GM12873 (cell line): ENCODE results near the gene KCNMA1.

ENCODE experiments used
- TF ChIP-seq, protein P1 (sequence below): IDR thresholded peaks from 2 replicates; pipeline ENCODE4 v1.5.1; 2012; ENCODE audit warnings: low read depth, mild to moderate bottlenecking, moderate library complexity, low read length, control low read depth; ENCODE audit not compliant: insufficient read depth; ENCODE audit errors: missing control alignments

KCNMA1 gene

DNA sequence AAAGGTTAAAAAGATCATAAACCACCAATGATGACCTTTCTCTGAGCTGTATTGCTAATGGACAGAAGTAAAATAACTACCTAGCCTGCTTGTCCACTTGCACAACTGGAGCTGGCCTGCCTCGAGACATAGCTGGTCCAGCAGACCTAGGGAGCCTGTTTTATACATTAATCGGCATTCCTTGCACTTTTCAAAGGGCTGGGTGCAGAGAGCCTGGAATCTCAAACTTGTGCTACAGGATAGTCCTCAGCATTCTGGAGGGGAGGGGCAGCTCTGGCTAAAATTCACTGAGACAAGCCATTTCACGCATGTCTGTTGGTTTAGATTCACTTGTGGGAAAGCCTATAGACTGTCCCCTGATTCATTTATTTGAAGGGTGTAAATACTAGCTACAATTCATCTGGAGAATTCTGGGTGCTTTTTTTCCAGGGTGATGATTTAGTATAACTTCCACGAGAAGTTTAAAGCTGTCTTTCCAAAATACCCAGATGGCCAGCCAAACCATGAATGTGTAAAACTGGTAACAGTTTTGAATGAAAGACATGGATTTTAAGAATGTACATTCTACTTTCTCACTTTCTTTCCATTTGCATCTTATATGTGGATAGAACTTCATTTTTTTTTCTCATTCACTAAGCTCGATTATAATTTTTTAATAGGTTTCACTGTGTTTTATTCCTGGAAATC, 389.4 kb downstream of the KCNMA1 start:
- TF ChIP-seq, protein P1, sequence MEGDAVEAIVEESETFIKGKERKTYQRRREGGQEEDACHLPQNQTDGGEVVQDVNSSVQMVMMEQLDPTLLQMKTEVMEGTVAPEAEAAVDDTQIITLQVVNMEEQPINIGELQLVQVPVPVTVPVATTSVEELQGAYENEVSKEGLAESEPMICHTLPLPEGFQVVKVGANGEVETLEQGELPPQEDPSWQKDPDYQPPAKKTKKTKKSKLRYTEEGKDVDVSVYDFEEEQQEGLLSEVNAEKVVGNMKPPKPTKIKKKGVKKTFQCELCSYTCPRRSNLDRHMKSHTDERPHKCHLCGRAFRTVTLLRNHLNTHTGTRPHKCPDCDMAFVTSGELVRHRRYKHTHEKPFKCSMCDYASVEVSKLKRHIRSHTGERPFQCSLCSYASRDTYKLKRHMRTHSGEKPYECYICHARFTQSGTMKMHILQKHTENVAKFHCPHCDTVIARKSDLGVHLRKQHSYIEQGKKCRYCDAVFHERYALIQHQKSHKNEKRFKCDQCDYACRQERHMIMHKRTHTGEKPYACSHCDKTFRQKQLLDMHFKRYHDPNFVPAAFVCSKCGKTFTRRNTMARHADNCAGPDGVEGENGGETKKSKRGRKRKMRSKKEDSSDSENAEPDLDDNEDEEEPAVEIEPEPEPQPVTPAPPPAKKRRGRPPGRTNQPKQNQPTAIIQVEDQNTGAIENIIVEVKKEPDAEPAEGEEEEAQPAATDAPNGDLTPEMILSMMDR: no peak

DNA sequence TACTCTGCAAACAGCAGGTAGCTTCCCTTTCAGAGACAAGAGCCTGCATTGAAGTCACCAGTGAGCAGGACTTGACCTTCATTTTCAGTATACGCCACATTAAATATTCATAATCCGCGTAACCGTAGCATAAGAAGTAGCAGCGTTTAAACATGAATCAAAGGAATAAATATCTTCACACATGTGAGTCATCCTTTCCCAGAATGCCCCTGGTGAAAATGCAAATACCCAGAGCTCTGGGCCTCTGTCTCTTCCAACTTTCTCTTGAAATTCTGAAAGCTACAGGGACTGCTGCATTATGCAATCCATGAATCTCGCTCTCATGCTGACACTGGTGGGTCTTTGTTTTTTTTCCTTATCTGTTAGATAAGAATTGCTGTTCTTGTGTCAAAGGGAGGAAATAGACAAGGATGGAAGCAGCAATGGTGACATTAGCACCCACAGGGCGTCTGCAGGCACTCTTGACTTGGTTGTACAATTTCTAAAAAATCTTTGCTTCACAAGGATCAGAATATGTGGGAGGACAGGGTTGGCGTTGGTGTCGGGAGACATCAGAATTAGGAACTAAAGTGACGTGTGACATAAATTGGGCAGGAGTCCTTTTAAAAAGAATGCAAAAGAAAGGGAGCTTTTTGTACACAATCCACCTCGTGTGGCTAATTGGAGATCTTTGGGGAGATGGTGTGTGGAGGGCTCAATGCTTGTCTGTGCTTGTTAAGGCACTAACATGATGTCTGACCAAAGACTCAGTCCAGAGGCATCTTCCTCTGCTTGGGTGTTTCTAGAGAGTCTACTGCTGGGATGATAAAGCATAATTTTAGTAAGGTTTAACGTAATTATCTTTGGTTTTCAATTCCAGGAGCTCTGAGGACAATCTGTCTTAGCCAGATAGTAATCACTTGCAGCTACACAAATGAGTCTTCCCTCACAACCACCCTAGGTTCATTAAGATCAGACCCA, 390.3 kb downstream of the KCNMA1 start:
- TF ChIP-seq, protein P1: no peak

DNA sequence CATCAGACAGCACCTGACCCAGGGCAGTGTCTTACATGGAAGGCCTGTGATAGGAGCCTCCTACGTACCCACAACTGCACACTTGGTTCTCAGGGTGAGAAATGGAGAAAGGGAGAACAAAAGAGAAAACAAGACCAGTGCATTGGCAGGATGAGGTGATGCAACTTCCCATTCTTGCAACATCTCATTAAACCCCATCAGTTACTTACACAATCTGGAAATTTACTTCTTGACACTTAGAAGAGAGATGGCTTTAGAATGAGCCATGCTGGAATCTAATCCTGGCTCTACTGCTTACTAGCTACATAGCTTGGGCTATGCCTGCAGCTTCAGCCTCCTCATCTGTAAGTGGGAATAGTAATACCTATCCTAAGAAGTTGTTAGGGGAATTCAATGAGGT, 391.7 kb downstream of the KCNMA1 start:
- TF ChIP-seq, protein P1: no peak

DNA sequence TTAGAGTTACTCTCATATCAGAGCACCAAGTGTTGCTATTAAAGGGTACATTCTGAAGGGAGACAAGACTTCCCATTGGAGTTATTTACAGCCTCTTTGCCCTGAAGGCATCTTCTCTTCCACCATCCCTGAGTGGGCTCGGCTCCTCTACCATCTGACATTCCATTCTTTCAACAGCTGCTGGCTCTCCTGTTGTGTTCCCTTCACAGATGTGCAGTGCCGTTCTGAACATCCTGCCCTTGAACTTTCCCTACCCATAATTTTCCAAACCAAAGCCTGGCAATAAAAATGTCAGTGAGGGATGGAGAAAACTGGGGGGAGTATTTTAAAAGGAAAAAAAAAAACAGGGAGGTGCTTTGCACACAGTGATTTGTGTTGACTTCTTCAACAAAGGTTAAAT, 392.9 kb downstream of the KCNMA1 start:
- TF ChIP-seq, protein P1: no peak

DNA sequence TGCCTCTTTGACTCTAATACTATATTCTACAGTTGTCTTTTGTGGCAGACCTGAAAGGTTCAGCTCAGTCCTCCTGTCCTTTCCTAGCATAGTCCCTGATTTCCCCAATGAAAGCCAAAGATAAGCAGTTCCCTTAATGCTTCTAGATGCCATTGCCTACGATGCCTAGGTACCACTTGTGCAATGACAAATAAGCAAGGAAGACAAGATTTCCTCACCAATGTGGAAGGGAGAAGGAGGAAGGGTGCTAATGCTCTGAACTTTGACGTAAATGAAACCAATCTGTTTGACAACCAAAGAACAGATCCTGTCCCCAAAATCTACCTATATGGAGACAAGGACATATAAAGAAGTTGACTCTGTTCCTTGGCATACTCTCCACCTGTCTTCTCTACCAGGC, 393.3 kb downstream of the KCNMA1 start:
- TF ChIP-seq, protein P1: no peak

DNA sequence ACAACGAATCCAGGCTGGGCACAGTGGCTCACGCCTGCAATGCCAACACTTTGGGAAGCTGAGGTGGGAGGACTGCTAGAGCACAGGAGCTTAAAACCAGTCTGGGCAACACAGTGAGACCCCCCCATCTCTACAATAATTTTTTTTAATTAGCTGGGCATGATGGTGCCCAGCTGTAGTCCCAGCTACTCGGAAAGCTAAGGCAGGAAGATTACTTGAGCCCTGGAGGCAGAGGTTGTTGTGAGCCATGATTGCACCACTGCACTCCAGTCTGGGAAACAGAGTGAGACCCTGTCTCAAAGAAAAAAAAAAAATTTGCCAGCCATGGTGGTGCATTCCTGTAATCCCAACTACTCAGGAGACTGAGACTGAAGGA, 396.3 kb downstream of the KCNMA1 start:
- TF ChIP-seq, protein P1: no peak

DNA sequence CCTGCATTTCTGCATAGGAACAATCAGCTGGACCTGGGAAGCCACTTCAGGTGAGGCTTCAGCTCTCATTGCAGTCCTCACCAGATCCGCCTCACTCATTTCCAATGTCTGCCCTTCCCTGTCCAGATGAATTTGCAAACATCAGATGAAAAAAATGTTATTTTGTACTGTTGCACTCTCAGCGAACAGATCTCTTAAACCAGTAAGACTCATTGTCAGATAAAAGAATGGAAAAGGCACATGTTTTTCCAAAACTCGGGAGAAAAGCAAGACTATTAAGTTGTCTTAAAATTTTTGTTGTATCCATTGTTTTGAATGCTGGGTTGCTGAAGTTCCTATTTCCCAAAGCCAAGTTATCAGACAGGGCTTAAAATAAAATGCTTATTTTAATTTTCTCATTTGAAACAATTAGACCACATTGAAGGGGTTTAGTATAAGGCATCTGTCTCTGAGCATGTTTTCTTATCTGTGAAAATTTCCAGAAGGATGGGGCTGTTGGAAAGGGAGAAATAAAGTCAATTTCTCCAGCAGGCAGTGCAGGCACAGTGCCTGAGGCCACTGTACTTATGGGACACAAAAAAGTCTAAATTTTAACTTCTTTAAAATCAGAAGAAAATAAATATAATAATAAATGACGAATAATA, 396.8 kb downstream of the KCNMA1 start:
- TF ChIP-seq, protein P1: no peak
